ENCODE measurements around the gene RAD51D. TPM values are rescaled to one million over a fixed set of nuclear protein-coding genes. Genes with fewer than 3 reads are reported as not detected.

Gene RAD51D
- polyA plus RNA-seq (2013, experiment 1 of 2; ENCODE audit: insufficient read length), result 13.8 TPM
- polyA plus RNA-seq (2013, experiment 2 of 2; ENCODE audit: insufficient read length), result 8.7 TPM

DNA sequence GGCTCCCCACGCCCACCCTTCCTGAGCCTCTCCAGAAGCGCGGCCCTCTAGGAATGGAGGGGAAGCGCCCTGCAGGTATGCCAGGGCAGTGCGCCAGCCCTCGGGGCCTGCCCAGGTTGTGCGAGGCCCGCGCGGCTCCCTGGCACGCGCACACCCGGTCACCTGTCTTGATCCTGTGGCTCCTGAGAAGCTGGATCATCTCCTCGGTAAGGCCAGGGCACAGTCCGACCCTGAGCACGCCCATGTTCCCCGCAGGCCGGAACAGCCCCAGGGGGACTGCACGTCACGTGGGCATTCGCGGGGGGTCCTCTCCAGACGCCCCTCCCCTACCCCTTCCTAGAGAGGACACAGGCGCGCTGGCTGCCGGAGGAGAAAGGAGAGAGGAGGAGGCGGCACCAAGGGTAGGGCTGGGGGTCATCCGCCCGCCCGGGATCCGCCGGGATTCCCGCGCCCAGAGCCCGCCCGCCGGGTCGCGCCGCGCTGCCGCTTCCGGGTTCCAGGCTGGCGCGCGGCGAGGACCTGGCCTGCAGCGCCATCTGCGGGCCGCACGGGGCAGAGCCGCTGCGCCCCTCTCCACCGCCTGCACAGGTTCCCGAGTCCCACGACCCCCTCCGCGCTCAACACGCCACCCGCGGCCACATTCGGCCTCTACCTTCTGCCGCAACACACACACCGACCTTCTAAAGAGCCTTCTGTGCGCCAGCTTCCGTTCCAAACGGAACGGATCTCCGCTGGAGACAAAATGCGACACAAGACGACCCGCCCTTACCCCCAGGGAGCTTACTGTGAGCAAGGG is at the start of gene RAD51D:
Gene RAD51D, minus strand, starts transcription at position 491 of the 796 bp plus-strand sequence. Its CDS starts 247 bp downstream, at position 244.
- DNase-seq, result peak; percentile 72

DNA sequence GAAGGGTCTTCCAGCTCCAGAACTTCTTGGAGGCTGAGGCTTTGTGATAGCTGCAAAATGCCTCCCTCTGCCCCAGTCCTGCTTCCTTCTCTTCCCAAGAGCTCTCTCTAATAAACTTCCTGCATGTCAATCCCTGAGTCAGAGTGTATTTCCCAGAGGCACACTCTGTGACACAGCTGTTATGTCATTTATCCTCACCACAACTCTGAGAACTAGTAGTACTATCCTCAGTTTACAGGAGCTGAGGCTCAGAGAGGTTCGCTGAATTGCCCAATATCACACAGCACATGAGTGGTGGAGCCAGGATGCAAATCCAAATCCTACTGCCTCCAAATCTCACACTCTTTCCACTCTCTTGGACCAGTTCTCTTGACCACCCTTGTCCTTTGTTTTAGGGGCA is 48.0 kb upstream of the RAD51D start:
- peak; percentile 17 for DNase-seq

DNA sequence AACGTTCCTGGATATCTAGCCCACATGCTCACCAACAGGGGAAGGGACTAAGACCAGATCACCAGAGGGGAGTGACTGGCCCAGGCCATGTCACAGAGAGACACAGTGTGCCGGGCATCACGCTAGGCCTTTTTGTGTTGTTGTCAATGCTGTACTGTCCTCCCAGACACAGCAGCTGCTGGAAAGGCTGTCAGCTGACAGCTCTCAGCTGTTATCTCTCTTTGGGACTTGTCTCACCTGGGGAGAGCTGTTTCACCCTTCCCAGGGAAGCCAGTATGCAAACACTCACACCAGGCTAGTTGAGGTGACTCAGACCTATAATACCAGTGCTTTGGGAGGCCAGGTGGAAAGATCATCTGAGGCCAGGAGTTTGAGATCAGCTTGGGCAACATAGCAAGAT is 47.4 kb upstream of the RAD51D start:
- DNase-seq, result no peak

DNA sequence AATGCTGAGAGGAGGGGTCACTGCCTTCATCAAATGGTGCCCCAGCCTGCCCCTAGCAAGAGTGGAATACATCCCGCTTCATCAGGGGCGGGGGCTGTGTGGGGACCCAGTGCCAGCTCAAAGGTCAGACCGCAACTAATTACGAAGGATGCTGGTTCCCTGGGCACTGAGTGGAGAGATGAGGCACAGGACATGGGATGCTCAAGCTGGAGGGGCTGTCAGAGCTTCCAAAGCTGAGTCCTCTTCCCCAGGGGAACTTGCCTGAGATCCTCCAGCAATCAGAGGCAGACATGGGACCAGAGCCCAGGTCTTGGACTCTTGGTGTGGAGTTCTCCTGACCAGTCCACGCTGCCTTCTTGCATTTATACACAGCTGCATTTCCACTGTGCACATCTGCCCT is 46.9 kb upstream of the RAD51D start:
- DNase-seq, result no peak

DNA sequence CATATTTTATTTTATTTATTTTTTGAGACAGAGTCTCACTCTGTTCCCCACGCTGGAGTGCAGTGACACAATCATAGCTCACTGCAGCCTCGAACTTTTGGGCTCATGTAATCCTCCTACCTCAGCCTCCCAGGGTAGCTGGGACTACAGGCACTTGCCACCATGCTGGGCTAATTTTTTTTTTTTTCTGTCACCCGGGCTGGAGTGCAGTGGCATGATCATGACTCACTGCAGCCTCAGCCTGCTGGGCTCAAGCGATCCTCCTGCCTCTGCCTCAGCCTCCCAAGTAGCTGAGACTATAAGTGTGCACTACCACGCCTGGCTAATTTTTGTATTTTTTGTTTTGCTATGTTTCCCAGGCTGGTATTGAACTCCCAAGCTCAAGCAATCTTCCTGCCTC is 45.1 kb upstream of the RAD51D start:
- DNase-seq, result no peak

DNA sequence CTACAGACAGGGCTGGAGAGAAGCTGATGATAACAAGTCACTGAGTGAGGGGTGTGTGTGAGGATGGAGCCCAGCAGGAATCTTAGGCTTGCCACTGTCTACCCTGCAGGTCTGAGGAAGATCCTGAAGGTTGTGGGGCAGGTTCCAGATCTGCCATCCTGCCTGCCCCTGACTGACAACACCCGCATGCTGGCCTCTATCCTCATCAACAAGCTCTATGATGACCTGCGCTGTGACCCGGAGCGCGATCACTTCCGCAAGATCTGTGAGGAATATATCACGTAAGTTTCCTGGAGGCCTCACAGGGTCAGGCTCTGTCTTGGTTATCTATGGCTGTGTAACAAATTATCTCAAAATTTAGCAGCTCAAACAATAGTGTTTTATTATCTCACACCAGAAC is 44.2 kb upstream of the RAD51D start:
- no peak for DNase-seq

DNA sequence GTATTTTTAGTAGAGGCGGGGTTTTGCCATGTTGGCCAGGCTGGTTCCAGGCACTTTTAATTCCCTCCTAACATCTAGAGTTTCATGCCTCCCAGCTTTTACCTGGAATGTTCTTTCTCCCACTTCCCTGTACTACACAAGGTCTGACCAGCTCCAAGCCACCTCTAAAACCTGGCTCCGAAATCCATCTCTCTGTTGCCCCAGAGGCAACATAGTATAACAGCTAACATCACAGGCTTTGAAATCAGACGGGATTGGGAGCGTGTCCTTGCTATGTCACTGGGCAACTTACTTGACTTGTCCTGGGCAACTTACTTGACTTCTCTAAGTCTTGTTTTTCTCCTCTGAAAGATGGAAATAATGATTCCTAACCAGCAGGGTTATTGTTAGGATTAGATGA is 43.1 kb upstream of the RAD51D start:
- no peak for DNase-seq

DNA sequence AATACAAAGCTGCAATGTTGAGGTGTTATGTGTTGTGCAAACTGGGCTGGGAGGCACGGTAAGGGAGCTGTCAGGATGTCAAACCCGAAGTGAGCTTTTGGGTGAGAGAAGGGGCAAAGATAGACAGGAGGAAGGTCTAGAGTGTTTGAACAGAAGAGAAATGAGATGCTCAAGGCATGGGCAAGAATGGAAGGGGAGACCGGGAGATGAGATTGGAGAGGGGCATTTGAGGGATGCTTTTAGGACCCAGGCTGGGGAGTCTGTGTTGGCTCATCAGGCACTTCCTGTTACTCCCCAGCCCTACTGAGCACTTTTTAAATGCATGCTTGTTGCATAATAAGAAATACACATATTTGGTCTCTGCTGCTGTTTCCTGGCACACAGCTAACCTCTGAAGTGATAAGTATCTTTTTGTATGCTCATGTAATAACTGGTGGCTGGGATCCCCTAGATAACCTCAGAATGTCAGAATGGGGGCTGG is 41.7 kb upstream of the RAD51D start:
- DNase-seq, result no peak

DNA sequence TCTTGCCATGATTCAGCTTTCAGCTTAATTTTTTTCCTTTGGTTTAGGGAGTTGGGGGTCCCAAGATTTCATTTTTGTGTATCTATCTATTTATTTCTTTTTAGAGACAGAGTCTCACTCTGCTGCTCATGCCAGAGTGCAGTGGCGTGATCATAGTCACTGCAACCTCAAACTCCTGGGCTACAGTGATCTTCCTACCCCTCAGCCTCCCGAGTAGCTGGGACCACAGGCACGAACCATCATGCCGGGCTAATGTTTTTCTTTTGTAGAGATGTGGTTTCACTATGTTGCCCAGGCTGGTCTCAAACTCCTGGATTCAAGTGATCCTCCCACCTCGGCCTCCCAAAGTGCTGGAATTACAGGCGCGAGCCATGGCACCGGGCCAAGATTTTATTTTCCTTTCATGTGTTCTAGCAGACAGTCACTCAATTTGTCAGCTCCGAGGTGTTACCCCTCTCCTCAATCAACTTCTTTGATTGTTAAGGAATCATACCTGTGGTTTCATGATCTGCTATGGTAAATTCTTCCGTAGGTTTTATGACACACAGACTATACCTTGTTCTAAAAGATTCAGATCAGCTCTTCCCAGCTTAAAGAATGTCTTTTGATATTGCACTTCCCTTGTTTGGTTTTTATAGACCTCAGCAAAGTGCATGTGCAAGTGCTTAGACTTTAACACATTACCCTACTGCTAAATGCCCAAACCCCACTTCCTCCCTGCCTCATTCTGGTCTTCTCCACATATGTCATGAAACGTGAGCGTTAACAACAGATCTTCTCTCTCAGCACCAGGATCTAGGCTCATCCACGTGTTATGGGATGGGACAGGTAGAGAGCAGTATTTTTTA is 40.9 kb upstream of the RAD51D start:
- DNase-seq, result no peak

DNA sequence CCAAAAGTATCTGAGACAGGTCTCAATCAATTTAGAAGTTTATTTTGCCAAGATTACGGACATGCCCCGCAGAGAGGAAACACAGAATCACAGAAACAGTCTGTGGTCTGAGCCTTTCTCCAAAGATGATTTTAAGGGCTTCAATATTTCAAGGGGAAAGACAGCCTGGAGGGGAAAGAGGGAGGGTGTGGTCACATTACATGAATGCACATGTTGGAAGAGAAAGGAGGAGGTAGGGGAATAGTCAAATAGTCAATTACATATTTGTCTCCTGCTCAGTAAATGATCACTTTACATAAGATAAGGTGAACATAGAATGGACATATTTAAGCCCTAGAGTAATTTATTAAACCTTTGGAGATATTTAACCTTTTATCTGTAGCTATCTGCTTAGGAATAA is 40.3 kb upstream of the RAD51D start:
- DNase-seq, result no peak

DNA sequence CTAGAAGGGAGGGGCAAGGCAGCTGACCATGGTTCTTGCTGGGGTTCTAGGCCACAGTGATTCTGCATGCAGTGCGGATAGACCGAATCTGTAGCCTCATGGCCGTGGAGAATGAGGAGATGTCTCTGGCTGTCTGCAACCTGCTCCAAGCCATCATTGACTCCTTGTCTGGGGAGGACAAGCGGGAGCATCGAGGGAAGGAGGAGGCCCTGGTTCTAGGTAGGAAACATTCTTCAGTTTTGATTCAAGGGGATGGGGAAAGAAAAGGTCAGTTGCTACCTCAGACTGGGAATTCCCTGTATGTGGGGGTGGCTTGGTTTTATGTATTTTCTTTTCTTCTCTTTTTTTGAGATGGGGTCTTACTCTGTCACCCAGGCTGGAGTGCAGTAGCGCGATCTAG is 35.6 kb upstream of the RAD51D start:
- DNase-seq, result no peak

DNA sequence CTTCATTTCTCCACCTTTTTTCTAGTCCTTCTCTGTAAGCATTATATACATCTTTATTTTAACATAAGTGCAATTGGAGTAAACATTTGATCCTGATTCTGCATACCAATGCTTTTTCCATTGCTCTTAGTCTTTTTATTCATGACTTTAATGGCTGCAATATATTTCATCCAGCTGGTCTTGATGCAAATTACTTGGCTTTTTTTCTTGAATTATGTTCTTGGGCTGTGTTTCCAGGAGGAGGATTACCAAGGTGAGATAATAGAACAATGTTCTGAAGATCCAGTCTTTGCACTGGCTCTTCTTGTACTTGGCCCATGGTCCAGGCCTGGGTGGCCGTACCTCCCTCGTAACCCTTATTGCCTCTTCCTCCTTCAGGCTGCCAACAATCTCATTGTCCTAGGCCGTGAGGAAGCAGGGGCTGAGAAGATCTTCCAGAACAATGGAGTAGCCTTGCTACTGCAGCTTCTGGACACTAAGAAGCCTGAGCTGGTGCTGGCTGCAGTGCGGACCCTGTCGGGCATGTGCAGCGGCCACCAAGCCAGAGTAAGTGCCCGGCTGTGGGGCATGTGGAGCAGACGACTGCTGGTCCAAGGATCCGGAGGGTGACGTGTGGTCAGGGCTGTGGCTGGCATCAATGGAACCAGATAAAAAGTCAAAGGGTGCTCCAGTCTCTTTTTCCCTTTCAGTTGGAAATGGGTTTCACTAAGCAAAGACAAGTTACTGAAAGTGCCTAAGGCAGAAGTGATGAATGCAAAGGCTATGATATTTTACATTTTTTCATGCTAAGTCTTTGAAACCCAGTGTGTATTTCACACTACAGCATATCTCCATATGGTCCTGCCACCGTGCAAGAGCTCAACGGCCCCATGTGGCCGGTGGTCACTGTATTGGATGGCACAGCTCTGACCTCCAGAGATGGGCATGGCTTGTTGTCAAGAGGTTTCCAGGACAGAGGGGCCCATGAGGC is 34.8 kb upstream of the RAD51D start:
- no peak for DNase-seq

DNA sequence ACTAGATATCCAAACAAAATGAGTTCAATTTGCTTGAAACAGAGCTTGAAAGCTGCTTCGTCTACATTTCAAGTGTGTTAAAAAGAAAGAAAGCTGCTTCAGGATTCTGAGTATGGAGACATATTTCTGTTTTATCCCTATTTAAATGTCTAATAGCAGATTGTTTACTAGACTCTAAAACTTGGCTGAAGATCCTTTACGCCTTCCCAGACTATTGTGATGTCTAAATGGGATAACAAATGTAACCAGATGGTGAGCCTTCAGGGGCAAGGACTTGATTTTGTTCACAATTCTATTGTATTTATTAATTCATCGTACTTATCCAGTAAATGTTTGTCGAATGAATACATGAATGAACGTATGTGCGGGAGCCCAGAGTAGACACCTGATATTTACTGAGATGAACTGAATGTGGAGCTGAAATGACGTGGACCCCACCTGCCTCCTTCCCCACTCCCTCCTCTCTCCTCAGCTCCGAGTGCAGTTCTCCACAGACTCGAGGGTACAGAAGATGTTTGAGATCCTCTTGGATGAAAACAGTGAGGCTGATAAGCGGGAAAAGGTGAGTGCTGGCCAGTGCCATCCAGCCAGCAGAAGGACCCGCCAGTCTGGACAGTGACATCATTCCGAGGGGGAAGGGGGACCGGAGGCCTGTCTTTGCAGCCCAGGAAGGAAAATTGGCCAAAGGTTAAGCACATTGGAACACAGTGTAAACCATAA is 32.9 kb upstream of the RAD51D start:
- DNase-seq, result no peak

DNA sequence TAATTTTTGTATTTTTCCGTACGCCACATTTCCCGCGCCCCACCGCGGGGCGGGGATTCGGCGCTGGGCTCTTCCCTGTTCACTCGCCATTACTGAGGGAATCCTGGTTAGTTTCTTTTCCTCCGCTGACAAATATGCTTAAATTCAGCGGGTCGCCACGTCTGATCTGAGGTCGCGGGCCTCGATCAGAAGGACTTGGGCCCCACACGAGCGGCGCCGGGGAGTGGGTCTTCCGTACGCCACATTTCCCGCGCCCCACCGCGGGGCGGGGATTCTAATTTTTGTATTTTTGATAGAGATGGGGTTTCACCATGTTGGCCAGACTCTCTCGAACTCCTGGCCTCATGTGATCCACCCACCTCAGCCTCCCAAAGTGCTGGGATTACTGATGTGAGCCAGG is 31.4 kb upstream of the RAD51D start:
- peak; percentile 1 for DNase-seq

DNA sequence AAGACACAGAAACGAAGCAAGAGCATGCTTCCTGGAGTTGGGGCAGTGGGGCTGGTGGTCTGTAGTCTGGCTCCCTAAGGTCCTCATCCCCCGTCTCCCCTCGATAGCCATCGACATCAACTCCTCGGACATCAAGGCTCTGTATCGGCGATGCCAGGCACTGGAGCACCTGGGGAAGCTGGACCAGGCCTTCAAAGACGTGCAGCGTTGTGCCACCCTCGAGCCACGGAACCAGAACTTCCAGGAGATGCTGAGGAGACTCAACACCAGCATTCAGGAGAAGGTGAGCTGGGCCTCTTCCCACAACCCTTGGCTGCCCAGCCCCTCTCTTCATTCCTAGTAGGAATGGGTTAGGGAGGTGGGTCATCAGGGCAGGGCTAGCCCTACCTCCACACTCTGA is 30.3 kb upstream of the RAD51D start:
- no peak for DNase-seq

DNA sequence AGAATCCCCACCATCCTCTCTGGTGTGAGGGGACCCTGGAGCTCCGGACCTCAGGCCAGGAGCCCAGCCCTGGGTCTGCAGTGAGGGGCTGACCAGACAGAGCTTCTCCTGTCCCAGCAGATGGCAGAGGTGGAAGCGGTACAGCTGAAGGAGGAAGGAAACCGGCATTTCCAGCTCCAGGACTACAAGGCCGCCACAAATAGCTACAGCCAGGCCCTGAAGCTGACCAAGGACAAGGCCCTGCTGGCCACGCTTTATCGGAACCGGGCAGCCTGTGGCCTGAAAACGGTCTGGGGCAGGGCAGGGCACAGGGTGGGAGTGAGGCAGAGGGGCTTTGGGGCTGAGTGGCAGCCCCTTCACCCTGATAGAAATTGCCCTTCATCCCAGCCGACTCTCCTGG is 28.5 kb upstream of the RAD51D start:
- no peak for DNase-seq

DNA sequence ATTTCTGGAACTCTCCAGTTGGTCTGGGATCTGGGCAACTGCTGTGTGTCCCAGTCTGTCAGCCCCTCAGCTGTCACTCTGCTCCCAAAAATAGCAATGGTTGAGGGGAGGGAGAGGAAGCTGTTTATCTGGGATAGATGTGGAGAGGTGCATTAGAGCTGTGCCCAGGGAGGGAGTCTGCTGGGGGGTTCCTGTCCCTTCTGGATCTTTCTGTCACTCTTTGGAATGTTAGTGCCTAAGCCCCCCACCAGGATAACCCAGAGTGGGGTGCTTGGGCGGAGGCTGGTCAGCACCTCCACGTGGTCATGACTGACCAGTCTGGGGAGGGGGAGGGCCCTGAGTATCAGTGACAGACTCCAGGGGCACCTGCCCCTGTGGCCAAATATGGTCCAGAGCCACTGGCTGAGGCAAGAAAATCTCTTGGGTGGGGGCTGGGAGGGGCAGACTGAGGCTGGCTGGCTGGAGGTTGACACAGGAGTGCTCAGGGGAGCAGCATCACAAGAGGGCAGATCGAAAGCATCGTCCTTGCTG is 27.8 kb upstream of the RAD51D start, which contains the start of gene UNC45B:
Gene UNC45B, plus strand, starts transcription at position 443 of the 531 bp plus-strand sequence. CDS start 447 bp downstream, outside the sequence.
- DNase-seq, result no peak

DNA sequence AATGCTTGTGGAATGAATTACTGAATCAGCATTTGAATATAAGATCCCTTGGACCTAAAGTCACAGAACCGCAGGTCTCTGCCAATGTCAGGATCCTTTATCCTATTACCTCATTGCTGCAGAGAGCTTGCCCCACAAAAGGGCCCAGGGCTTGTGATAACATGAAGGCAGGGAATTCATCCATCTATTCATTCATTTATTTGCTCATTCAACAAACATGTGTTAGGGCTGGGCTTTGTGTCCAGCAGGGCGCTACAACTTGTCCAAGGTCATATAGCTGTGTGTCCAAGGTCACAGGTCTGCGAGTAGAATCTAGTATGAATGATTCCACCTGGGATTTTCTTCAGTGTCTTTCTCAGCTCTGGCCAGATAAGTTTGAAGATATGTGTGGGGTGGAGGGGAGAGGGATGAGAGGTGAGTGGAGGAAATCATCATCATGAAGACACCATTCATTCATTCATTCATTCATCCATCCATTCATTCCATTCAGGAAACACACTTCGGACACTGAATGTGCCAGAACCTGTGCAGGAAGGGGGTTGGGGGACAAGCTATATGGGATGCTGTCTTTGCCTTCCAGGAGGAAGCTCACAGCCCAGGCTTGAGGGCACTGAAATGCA is 26.7 kb upstream of the RAD51D start:
- no peak for DNase-seq

DNA sequence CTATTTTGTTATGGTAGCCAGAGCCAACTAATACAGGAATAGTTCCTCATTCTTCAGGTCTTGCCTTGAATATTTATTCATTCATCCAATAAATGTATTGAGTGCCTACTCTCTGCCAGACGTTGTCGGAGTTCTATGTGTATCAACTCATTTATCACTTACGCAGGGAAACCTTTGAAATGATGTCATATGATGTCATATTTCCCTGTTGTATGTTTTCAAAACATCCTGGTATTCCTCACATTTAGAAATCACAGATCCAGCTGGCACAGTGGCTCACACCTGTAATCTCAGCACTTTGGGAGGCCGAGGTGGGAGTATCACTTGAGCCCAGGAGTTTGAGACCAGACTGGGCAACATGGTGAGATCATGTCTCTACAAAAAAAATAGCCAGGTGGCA is 25.2 kb upstream of the RAD51D start:
- no peak for DNase-seq

DNA sequence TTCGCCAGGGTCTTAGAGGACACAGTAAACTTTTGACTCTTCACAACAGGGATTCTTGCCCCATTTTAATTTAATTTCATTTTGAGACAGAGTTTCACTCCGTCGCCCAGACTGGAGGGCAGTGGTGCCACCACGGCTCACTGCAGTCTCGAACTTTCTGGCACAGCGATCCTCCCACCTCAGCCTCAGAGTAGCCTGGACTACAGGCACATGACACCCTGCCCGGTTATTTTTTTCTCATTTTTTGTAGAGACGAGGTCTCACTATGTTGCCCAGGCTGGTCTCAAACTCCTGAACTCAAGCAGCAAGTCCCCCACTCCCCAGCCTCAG is 22.8 kb upstream of the RAD51D start:
- no peak for DNase-seq
